Measurements from ENCODE around the gene DDX51.

DDX51 gene

DNA sequence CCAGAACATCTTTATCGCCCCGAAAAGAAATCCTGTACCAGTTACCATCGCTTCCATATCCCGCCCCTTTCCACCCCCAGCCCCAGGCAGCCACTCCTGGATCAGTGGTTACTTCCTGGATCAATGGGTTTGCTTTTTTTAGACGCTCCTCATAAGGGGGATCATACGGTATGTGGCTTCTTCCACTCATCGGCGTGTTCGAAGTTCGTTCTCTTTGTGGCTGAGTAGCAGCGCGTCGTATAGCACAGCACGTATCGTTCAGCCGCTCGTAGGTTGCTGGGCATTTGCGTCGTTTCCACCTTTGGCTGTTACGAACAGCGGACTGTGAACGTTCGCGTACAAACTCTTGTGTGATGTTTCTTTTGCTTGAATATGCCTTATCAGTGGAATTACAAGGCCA is 2.0 kb upstream of the DDX51 start:
- no peak for TF ChIP-seq FOXM1 (IDR thresholded peaks at IDR 0.05; ENCODE audit: borderline replicate concordance, low read depth)
- no peak for TF ChIP-seq TEAD4 (IDR thresholded peaks at IDR 0.05)
- TF ChIP-seq, protein P1, sequence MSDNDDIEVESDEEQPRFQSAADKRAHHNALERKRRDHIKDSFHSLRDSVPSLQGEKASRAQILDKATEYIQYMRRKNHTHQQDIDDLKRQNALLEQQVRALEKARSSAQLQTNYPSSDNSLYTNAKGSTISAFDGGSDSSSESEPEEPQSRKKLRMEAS (IDR thresholded peaks at IDR 0.05) = no peak
- TF ChIP-seq TAF1 (IDR thresholded peaks at IDR 0.05; ENCODE audit: low read depth) = no peak
- no peak for TF ChIP-seq EGR1 (IDR thresholded peaks at IDR 0.05)
- no peak for TF ChIP-seq NFIC (IDR thresholded peaks at IDR 0.05)
- TF ChIP-seq, protein P2, sequence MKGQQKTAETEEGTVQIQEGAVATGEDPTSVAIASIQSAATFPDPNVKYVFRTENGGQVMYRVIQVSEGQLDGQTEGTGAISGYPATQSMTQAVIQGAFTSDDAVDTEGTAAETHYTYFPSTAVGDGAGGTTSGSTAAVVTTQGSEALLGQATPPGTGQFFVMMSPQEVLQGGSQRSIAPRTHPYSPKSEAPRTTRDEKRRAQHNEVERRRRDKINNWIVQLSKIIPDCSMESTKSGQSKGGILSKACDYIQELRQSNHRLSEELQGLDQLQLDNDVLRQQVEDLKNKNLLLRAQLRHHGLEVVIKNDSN (IDR thresholded peaks at IDR 0.05) = no peak
- TF ChIP-seq RAD21 (IDR thresholded peaks at IDR 0.05; ENCODE audit: low read depth) = no peak
- TF ChIP-seq, protein P3, sequence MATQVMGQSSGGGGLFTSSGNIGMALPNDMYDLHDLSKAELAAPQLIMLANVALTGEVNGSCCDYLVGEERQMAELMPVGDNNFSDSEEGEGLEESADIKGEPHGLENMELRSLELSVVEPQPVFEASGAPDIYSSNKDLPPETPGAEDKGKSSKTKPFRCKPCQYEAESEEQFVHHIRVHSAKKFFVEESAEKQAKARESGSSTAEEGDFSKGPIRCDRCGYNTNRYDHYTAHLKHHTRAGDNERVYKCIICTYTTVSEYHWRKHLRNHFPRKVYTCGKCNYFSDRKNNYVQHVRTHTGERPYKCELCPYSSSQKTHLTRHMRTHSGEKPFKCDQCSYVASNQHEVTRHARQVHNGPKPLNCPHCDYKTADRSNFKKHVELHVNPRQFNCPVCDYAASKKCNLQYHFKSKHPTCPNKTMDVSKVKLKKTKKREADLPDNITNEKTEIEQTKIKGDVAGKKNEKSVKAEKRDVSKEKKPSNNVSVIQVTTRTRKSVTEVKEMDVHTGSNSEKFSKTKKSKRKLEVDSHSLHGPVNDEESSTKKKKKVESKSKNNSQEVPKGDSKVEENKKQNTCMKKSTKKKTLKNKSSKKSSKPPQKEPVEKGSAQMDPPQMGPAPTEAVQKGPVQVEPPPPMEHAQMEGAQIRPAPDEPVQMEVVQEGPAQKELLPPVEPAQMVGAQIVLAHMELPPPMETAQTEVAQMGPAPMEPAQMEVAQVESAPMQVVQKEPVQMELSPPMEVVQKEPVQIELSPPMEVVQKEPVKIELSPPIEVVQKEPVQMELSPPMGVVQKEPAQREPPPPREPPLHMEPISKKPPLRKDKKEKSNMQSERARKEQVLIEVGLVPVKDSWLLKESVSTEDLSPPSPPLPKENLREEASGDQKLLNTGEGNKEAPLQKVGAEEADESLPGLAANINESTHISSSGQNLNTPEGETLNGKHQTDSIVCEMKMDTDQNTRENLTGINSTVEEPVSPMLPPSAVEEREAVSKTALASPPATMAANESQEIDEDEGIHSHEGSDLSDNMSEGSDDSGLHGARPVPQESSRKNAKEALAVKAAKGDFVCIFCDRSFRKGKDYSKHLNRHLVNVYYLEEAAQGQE (IDR thresholded peaks at IDR 0.05; ENCODE audit: low read depth) = no peak
- TF ChIP-seq TCF12 (IDR thresholded peaks at IDR 0.05; ENCODE audit: low read depth) = no peak
- no peak for TF ChIP-seq EP300 (IDR thresholded peaks at IDR 0.05; ENCODE audit: borderline replicate concordance)
- no peak for TF ChIP-seq CEBPB (IDR thresholded peaks at IDR 0.05)
- no peak for TF ChIP-seq CREB1 (IDR thresholded peaks at IDR 0.05; ENCODE audit: low read depth)
- TF ChIP-seq YY1 (IDR thresholded peaks at IDR 0.05; ENCODE audit: low read depth) = no peak
- TF ChIP-seq ZBTB7A (IDR thresholded peaks at IDR 0.05; ENCODE audit: low read depth) = no peak

DNA sequence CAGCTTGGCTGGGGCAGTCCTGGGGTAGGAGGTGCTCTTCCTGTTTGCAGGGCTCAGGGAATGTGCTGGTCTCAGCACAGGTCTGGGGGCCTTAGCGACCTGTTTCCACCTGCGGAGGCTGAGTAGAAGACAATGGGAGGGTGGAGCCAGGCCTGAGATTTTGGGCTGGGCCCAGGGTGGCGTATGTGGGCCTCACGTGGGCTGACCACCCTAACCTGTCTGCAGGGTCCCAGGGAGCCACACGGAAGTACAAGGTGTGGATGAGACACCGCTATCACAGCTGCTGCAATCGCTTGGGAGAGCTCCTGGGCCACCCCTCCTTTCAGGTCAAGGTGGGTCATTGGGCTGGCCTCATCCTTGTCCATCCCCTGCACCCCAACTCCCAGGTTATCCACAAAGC is 1.2 kb upstream of the DDX51 start:
- TF ChIP-seq CEBPB (IDR thresholded peaks at IDR 0.05) (no peak), FOXM1 (IDR thresholded peaks at IDR 0.05; ENCODE audit: borderline replicate concordance, low read depth) (no peak), TCF12 (IDR thresholded peaks at IDR 0.05; ENCODE audit: low read depth) (no peak), ZBTB7A (IDR thresholded peaks at IDR 0.05; ENCODE audit: low read depth) (no peak), TEAD4 (IDR thresholded peaks at IDR 0.05) (no peak), TAF1 (IDR thresholded peaks at IDR 0.05; ENCODE audit: low read depth) (no peak), EGR1 (IDR thresholded peaks at IDR 0.05) (no peak), CREB1 (IDR thresholded peaks at IDR 0.05; ENCODE audit: low read depth) (no peak), YY1 (IDR thresholded peaks at IDR 0.05; ENCODE audit: low read depth) (no peak)
- TF ChIP-seq, protein P1 (IDR thresholded peaks at IDR 0.05) = no peak

DNA sequence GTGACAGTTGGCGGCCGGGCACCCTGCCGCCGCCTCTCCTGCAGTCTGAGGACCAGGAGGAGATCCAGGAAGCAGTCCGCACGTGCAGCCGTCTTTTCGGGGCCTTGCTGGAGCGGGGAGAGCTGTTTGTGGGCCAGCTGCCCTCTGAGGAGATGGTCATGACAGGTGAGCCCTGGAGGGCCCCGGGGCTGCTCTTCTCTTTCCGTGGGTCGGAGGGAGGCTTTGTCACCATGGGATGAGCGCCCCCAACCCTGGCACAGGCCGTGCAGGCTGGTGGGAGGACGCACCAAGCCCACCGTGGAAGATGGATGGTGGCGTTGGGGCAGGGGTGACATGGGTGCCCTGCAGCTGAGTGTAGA is 670 bp upstream of the DDX51 start:
- TF ChIP-seq RAD21 (IDR thresholded peaks at IDR 0.05; ENCODE audit: low read depth) = no peak
- TF ChIP-seq NFIC (IDR thresholded peaks at IDR 0.05) = no peak
- TF ChIP-seq YY1 (IDR thresholded peaks at IDR 0.05; ENCODE audit: low read depth) = no peak
- no peak for TF ChIP-seq EGR1 (IDR thresholded peaks at IDR 0.05)
- TF ChIP-seq FOXM1 (IDR thresholded peaks at IDR 0.05; ENCODE audit: borderline replicate concordance, low read depth) = no peak
- no peak for TF ChIP-seq TEAD4 (IDR thresholded peaks at IDR 0.05)
- TF ChIP-seq, protein P3 (IDR thresholded peaks at IDR 0.05; ENCODE audit: low read depth) = no peak
- no peak for TF ChIP-seq EP300 (IDR thresholded peaks at IDR 0.05; ENCODE audit: borderline replicate concordance)
- no peak for TF ChIP-seq CREB1 (IDR thresholded peaks at IDR 0.05; ENCODE audit: low read depth)
- TF ChIP-seq, protein P1 (IDR thresholded peaks at IDR 0.05) = no peak
- no peak for TF ChIP-seq ZBTB7A (IDR thresholded peaks at IDR 0.05; ENCODE audit: low read depth)
- TF ChIP-seq, protein P2 (IDR thresholded peaks at IDR 0.05) = no peak
- no peak for TF ChIP-seq TCF12 (IDR thresholded peaks at IDR 0.05; ENCODE audit: low read depth)
- TF ChIP-seq TAF1 (IDR thresholded peaks at IDR 0.05; ENCODE audit: low read depth) = no peak
- TF ChIP-seq CEBPB (IDR thresholded peaks at IDR 0.05) = no peak

DNA sequence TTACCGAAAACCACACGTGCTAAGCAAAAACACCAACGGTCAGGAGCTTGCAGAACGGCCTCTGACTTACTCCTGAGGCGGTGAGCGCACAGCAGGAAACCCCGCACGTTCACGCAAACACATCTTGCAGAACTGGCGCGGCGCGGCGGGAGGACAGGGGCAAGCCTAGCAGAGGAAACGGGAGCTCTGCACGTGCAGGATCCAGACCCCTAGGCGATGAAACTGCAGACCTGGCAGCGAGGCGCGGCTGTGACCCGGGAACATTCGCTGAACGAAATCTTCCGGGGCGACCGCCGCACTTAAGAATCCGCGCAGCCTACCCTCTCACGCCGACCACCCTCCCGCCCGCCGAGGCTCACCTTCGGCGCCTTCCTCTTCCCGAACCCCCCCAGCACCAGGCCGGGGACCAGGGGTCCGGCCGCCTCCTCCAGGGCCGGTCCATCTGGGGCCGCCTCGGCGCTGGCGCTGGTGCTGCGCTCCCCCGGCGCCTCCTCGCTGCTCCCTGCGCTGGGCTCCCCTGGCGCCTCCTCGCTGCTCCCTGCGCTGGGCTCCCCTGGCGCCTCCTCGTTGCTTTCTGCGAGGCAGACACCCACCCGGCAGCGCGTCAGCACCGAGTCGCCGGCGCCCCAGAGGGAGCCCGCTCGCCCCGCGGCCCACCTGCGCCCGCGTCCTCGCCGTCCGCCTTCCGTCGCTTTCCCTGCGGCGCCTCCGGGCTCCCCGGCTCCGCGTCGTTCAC is 615 bp downstream of the DDX51 start:
- TF ChIP-seq ZBTB7A (IDR thresholded peaks at IDR 0.05; ENCODE audit: low read depth) (no peak), TEAD4 (IDR thresholded peaks at IDR 0.05) (no peak), EGR1 (IDR thresholded peaks at IDR 0.05) (no peak), TAF1 (IDR thresholded peaks at IDR 0.05; ENCODE audit: low read depth) (no peak), NFIC (IDR thresholded peaks at IDR 0.05) (no peak), YY1 (IDR thresholded peaks at IDR 0.05; ENCODE audit: low read depth) (no peak), RAD21 (IDR thresholded peaks at IDR 0.05; ENCODE audit: low read depth) (no peak), TCF12 (IDR thresholded peaks at IDR 0.05; ENCODE audit: low read depth) (no peak), EP300 (IDR thresholded peaks at IDR 0.05; ENCODE audit: borderline replicate concordance) (no peak), FOXM1 (IDR thresholded peaks at IDR 0.05; ENCODE audit: borderline replicate concordance, low read depth) (no peak)
- TF ChIP-seq, protein P3 (IDR thresholded peaks at IDR 0.05; ENCODE audit: low read depth) = no peak
- TF ChIP-seq, protein P1 (IDR thresholded peaks at IDR 0.05) = no peak; the same call in 1 of the 2 replicates
- TF ChIP-seq, protein P2 (IDR thresholded peaks at IDR 0.05) = no peak
